Trophoblast cell (in vitro differentiated cells and primary cell): ENCODE results near the gene GHRHR.
A peak's percentile ranks its signal among the peaks of the same experiment; 100 is the strongest.

Experiments used
- DNase-seq, 2 donors: peaks; one replicate each; pipeline ENCODE4 v3.0.0-alpha.2; 2016
- H2AFZ ChIP-seq: 2 replicates; pipeline ENCODE4 v1.6.1; 2013; ENCODE audit warnings: low read length, moderate library complexity, mild to moderate bottlenecking; ENCODE audit not compliant: insufficient read depth, poor library complexity
- H2AK5ac ChIP-seq: 2 replicates; pipeline ENCODE4 v1.6.1; 2013; ENCODE audit warnings: mild to moderate bottlenecking, low read length
- H2BK120ac ChIP-seq: 2 replicates; pipeline ENCODE4 v1.6.1; 2013; ENCODE audit warnings: low read length, mild to moderate bottlenecking, moderate library complexity; ENCODE audit not compliant: insufficient read depth, poor library complexity
- H2BK12ac ChIP-seq: 2 replicates; pipeline ENCODE4 v1.6.1; 2013; ENCODE audit warnings: mild to moderate bottlenecking, low read length, moderate library complexity
- H2BK5ac ChIP-seq: 2 replicates; pipeline ENCODE4 v1.6.1; 2013; ENCODE audit warnings: low read length, low read depth, moderate library complexity, mild to moderate bottlenecking; ENCODE audit not compliant: poor library complexity
- H3K14ac ChIP-seq: 2 replicates; pipeline ENCODE4 v1.6.1; 2013; ENCODE audit warnings: mild to moderate bottlenecking, low read length
- H3K18ac ChIP-seq: 2 replicates; pipeline ENCODE4 v1.6.1; 2013; ENCODE audit warnings: mild to moderate bottlenecking, low read length
- H3K23ac ChIP-seq: 2 replicates; pipeline ENCODE4 v1.6.1; 2013; ENCODE audit warnings: low read length
- H3K27ac ChIP-seq: 2 replicates; pipeline ENCODE4 v1.5.1; 2013; ENCODE audit warnings: low read depth, mild to moderate bottlenecking, inconsistent platforms, low read length, moderate library complexity
- H3K27me3 ChIP-seq: 2 replicates; pipeline ENCODE4 v1.6.1; 2013; ENCODE audit warnings: inconsistent platforms, mild to moderate bottlenecking, low read length, moderate library complexity; ENCODE audit not compliant: insufficient read depth
- H3K36me3 ChIP-seq, 2 experiments: 1 replicate in 1 of 2; 2 replicates in 1 of 2; pipeline ENCODE4 v1.6.1; 2013; ENCODE audit warnings: low read length in 2 of 2, mild to moderate bottlenecking in 2 of 2, moderate library complexity in 1 of 2; ENCODE audit not compliant: insufficient read depth in 2 of 2, control insufficient read depth in 1 of 2
- H3K4ac ChIP-seq: 2 replicates; pipeline ENCODE4 v1.6.1; 2013; ENCODE audit warnings: low read depth, mild to moderate bottlenecking, low read length, moderate library complexity
- H3K4me1 ChIP-seq, 2 experiments: 1 replicate in 1 of 2; 2 replicates in 1 of 2; pipeline ENCODE4 v1.6.1; 2013; ENCODE audit warnings: low read length in 2 of 2, mild to moderate bottlenecking in 2 of 2, moderate library complexity in 1 of 2; ENCODE audit not compliant: insufficient read depth in 2 of 2, control insufficient read depth in 1 of 2
- H3K4me2 ChIP-seq: 2 replicates; pipeline ENCODE4 v1.6.1; 2013; ENCODE audit warnings: inconsistent platforms, mild to moderate bottlenecking, low read length, moderate library complexity
- H3K4me3 ChIP-seq: 2 replicates; pipeline ENCODE4 v1.5.1; 2013; ENCODE audit warnings: mild to moderate bottlenecking, low read depth, low read length, inconsistent platforms
- H3K79me1 ChIP-seq: one replicate; pipeline ENCODE4 v1.6.1; 2013; ENCODE audit warnings: low read length
- H3K79me2 ChIP-seq: 2 replicates; pipeline ENCODE4 v1.6.1; 2013; ENCODE audit warnings: low read length, mild to moderate bottlenecking; ENCODE audit not compliant: control insufficient read depth, insufficient read depth, poor library complexity
- H3K9ac ChIP-seq: 2 replicates; pipeline ENCODE4 v1.6.1; 2013; ENCODE audit warnings: mild to moderate bottlenecking, low read length
- H3K9me3 ChIP-seq: 2 replicates; pipeline ENCODE4 v1.6.1; 2013; ENCODE audit warnings: low read depth, mild to moderate bottlenecking, control low read depth, inconsistent platforms, low read length; ENCODE audit not compliant: insufficient read depth
- H4K12ac ChIP-seq: 2 replicates; pipeline ENCODE4 v1.6.1; 2013; ENCODE audit warnings: low read depth, mild to moderate bottlenecking, low read length, moderate library complexity
- H4K8ac ChIP-seq: 2 replicates; pipeline ENCODE4 v1.6.1; 2013; ENCODE audit warnings: low read depth, mild to moderate bottlenecking, low read length, moderate library complexity
- H4K91ac ChIP-seq: one replicate; pipeline ENCODE4 v1.6.1; 2013; ENCODE audit warnings: low read depth, mild to moderate bottlenecking, low read length, moderate library complexity
- WGBS: extraction: QIAGEN DNeasy Blood & Tissue Kit; methylation state at CpG from one replicate; pipeline ENCODE4 v1.1.7; 2013; ENCODE audit warnings: missing lambda C conversion rate; ENCODE audit not compliant: insufficient read length, insufficient coverage; ENCODE audit errors: extremely low coverage; 5-methylcytosine and 5-hydroxymethylcytosine counted together

The GHRHR gene

DNA sequence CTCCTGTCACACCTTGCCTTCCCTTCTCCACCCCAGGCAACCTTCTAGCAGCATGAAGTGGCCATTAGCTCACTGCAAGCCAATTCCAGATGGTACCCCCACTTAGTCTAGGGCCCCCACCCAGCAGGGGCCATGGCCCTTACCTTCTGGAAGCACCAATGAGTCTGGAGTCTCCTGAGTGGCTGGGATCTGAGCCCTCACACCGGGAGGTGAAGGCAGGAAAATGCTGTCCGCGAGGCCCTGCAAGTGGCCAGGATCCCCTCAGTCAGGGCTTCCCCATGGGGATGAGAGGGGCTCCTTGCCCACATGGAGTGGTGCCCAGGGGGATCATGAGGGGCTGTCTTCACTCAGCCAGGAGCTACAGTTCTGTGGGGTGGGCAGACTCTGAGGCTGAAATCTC is 47.5 kb upstream of the GHRHR start:
- Histone ChIP-seq H4K8ac (no peak overlapping the region), H2AFZ (no peak overlapping the region), H3K79me1 (peaks cover 2% of the 10 kb centered on the region), H4K12ac (no peak overlapping the region), H3K9me3 (peaks cover 3% of the 10 kb centered on the region), H3K9ac (no peak overlapping the region), H3K79me2 (no peaks in the 10 kb centered on the region), H3K27ac (no peak overlapping the region), H3K4ac (no peak overlapping the region), H2BK120ac (no peak overlapping the region), H3K4me2 (no peak overlapping the region), H3K4me1 (peaks cover 6 to 7% of the 10 kb centered on the region in 2 experiments), H3K27me3 (no peaks in the 10 kb centered on the region), H3K18ac (no peak overlapping the region), H4K91ac (no peak overlapping the region), H2AK5ac (no peak overlapping the region), H2BK12ac (no peak overlapping the region), H3K14ac (no peak overlapping the region), H3K4me3 (no peak overlapping the region), H2BK5ac (no peak overlapping the region), H3K36me3 (no peaks in the 10 kb centered on the region), H3K23ac (no peak overlapping the region)
- no peak for DNase-seq
- WGBS, result no CpG with 5 or more reads among the region's 3 CpGs

DNA sequence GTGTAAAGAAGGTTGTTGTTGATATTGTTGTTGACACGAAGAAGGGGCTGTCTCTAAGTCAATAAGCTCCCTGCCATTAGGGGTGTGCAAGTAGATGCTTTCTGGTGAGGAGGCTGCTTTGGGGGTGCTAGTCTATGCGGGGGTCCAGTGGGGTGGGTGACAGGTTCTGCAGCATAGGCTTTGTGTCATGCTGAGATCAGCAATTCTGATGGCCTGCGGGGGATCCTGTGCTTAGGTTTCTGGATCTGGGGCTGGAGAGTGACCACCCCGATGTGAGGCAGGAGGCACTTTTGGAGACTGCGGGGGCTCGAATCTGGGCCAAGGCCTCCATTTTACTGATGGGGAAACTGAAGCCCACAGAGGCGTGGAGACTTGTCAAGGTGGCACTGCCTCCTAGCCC is 47.0 kb upstream of the GHRHR start:
- Histone ChIP-seq H3K27ac (no peak overlapping the region), H2AFZ (no peak overlapping the region), H3K14ac (no peak overlapping the region), H2BK12ac (no peak overlapping the region), H2BK120ac (no peak overlapping the region), H3K4me2 (no peak overlapping the region), H3K9ac (no peak overlapping the region), H3K79me1 (peaks cover 2% of the 10 kb centered on the region), H3K18ac (no peak overlapping the region), H3K23ac (no peak overlapping the region), H3K4me1 (peaks cover 9 to 11% of the 10 kb centered on the region in 2 experiments), H3K27me3 (no peaks in the 10 kb centered on the region), H2AK5ac (no peak overlapping the region), H4K8ac (no peak overlapping the region), H4K91ac (no peak overlapping the region), H3K79me2 (no peaks in the 10 kb centered on the region), H3K4ac (no peak overlapping the region), H3K4me3 (no peak overlapping the region), H4K12ac (no peak overlapping the region), H3K9me3 (peaks cover 3% of the 10 kb centered on the region), H3K36me3 (no peaks in the 10 kb centered on the region), H2BK5ac (no peak overlapping the region)
- no peak for DNase-seq
- WGBS, result no CpG with 5 or more reads among the region's 7 CpGs

- H3K9ac ChIP-seq, result no peak overlapping the region
- peaks cover 2% of the 10 kb centered on the region for H3K79me1 ChIP-seq
- no peak overlapping the region for H3K18ac ChIP-seq
- DNase-seq, result no peak
- peaks cover 3% of the 10 kb centered on the region for H3K9me3 ChIP-seq
- H3K79me2 ChIP-seq, result no peaks in the 10 kb centered on the region
- H3K27me3 ChIP-seq, result no peaks in the 10 kb centered on the region
- H3K14ac ChIP-seq, result no peak overlapping the region
- H3K27ac ChIP-seq, result no peak overlapping the region
- no peak overlapping the region for H2BK5ac ChIP-seq
- H4K8ac ChIP-seq, result no peak overlapping the region
- H3K23ac ChIP-seq, result no peak overlapping the region
- no peak overlapping the region for H4K91ac ChIP-seq
- WGBS, result no CpG with 5 or more reads among the region's 4 CpGs
- H3K4me3 ChIP-seq, result no peak overlapping the region
- H2AFZ ChIP-seq, result no peak overlapping the region
- H3K4ac ChIP-seq, result no peak overlapping the region
- H3K4me1 ChIP-seq, result peaks cover 9 to 11% of the 10 kb centered on the region in 2 experiments
- no peak overlapping the region for H2AK5ac ChIP-seq
- no peak overlapping the region for H3K4me2 ChIP-seq
- H2BK12ac ChIP-seq, result no peak overlapping the region
- H2BK120ac ChIP-seq, result no peak overlapping the region
- H4K12ac ChIP-seq, result no peak overlapping the region
- no peaks in the 10 kb centered on the region for H3K36me3 ChIP-seq
Measured at GRCh38 chr7:30917216-30917893, 46.4 kb upstream of the GHRHR start.

GRCh38 chr7:30918676-30919075 is 45.1 kb upstream of the GHRHR start:
- no peak for DNase-seq
- no peaks in the 10 kb centered on the region for H3K27me3 ChIP-seq
- no peak overlapping the region for H2AFZ ChIP-seq
- no peaks in the 10 kb centered on the region for H3K79me2 ChIP-seq
- H2AK5ac ChIP-seq, result no peak overlapping the region
- H3K36me3 ChIP-seq, result no peaks in the 10 kb centered on the region
- no peak overlapping the region for H3K9ac ChIP-seq
- no peak overlapping the region for H2BK5ac ChIP-seq
- peak overlapping the region; percentile 25 for H4K91ac ChIP-seq
- H3K4me3 ChIP-seq, result no peak overlapping the region
- H4K8ac ChIP-seq, result no peak overlapping the region
- no peak overlapping the region for H3K18ac ChIP-seq
- no peak overlapping the region for H3K14ac ChIP-seq
- H3K79me1 ChIP-seq, result peaks cover 2% of the 10 kb centered on the region
- peaks cover under 1% of the 10 kb centered on the region for H3K9me3 ChIP-seq
- no peak overlapping the region for H3K4ac ChIP-seq
- H3K27ac ChIP-seq, result no peak overlapping the region
- no peak overlapping the region for H4K12ac ChIP-seq
- peaks cover 9 to 11% of the 10 kb centered on the region in 2 experiments for H3K4me1 ChIP-seq
- WGBS, result no CpG with 5 or more reads among the region's 4 CpGs
- H3K23ac ChIP-seq, result no peak overlapping the region
- no peak overlapping the region for H3K4me2 ChIP-seq
- H2BK120ac ChIP-seq, result no peak overlapping the region
- no peak overlapping the region for H2BK12ac ChIP-seq
